ENCODE results near the gene SLC12A9.
"Not testable (repeated sequence)": the region's sequence is repeated elsewhere in the genome, so short reads cannot be mapped to it uniquely, and the experiment has no call there.

DNA sequence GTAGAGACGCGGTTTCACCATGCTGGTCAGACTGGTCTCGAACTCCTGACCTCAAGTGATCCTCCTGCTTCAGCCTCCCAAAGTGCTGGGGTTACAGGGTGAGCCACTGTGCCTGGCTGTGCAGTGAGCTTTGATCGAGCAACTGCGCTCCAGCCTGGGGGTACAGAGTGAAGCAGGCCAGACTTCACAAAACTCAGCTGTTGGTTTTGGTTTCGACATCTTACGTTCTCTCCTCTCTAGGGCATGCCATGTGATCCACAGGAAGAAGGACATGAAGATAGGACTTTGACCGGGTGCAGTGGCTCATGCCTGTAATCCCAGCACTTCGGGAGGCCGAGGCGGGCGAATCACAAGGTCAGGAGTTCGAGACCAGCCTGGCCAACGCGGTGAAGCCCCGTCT lies 36.0 kb upstream of the SLC12A9 start:
- TF ChIP-seq, protein P1, sequence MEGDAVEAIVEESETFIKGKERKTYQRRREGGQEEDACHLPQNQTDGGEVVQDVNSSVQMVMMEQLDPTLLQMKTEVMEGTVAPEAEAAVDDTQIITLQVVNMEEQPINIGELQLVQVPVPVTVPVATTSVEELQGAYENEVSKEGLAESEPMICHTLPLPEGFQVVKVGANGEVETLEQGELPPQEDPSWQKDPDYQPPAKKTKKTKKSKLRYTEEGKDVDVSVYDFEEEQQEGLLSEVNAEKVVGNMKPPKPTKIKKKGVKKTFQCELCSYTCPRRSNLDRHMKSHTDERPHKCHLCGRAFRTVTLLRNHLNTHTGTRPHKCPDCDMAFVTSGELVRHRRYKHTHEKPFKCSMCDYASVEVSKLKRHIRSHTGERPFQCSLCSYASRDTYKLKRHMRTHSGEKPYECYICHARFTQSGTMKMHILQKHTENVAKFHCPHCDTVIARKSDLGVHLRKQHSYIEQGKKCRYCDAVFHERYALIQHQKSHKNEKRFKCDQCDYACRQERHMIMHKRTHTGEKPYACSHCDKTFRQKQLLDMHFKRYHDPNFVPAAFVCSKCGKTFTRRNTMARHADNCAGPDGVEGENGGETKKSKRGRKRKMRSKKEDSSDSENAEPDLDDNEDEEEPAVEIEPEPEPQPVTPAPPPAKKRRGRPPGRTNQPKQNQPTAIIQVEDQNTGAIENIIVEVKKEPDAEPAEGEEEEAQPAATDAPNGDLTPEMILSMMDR (conservative IDR thresholded peaks at IDR 0.05; ENCODE audit: low read length) = not testable (repeated sequence)
- TF ChIP-seq EZH2phosphoT487 (IDR thresholded peaks at IDR 0.05; ENCODE audit: borderline replicate concordance) = not testable (repeated sequence)

Measured in Loucy (cell line).